GM18858 (cell line): ENCODE measurements around the gene FILIP1L.

Experiments
- ATAC-seq: cut with Tn5 transposase; IDR thresholded peaks from one replicate; pipeline ENCODE4 v1.9.1; 2021; ENCODE audit not compliant: unreplicated experiment

Gene FILIP1L

DNA sequence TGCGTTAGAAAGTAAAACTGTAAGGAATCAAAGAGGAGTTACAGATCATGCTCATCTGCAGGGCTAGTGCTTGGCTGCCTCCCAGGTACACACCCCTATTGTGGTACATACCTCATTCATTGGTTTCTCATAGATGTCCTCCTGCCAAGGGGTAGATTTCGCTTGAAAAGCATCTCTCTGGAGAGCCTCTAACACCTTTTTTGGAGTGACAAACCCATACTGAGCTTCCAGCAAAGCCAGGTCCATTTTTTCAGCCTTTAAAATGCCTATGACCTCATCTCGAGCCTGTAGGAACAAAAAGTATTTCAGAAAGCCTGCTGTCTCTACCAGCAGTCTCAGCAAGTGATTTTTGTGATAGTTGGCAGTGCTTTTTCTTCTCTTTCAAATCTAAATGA is 184.6 kb downstream of the FILIP1L start:
- ATAC-seq: no peak

DNA sequence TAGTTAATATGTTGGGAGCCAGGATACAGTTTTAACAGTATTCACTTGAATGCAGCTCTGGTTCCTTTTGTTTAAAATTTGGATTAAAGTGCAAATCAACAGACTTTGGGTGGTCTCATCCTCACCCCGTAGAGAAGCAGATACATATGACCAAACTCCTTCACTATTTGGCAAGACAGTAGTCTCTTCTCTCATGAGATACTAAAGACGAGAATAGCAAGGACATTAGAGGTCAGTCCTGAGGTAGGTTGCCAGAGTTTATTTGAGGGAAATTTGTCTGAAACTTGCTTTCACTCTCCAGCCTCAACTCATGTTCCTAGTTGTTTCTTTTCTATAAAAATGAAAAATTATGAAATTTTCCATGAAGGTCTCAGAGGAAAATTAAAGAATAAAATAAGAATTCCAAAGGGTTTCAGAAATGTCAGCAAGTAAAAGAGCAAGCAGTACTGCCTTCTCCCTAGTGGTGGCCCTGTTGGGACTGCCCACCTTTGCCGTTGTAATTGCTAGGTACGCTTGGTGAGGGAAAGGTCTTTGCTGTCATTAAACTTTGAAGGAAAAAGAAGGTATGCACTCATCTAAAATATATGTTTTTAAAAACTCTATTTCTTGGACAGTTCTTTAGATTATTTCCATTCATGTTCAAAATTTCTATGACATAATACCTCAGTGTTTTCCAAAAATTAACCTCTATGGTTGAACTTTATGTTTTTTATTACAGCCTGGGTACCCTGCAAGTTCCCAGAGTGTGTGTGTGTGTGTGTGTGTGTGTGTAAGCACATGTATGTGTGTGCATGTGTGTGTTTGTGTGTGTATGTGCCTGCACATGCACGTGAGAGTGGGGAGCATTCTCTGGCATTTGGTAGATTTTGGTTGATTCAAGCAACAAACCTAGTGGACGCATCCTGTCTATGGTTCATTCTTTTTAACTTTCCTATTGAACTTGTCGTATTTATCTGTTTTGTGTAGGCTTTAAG is 185.2 kb downstream of the FILIP1L start:
- no peak for ATAC-seq

- no peak for ATAC-seq
Measured at GRCh38 chr3:99927671-99928457, 186.4 kb downstream of the FILIP1L start.

DNA sequence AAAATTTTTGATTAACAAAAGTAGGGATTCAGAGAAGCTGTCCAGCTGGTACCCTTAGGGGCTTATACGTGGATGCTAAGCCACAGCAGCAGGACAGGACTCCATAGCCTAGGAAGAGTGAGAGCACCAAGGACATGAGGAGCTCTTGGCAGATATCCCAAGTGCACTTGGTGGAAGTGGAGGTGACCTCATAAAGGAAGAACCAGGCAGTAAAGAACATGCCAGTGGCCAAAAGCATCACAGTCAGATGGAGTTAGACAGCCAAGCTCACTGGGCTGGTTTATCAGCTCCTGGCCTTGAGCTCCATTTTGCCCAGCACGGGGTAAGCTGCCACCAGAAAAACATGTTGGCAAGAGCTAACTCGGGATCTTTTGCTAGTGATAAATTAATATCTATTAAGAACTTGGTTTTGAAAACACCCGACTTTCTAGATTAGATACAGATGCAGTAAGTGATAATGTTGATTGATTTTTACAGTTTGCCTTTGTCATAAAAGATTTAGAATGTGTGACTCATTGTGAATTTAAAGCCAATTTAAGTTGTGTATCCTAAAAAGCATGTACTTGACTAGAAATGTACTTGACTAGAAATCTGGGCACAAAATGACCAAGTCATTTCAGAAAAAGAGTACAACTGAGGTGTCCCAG is 188.6 kb downstream of the FILIP1L start:
- no peak for ATAC-seq

- ATAC-seq: no peak
Measured at GRCh38 chr3:99923873-99924272, 190.4 kb downstream of the FILIP1L start.

DNA sequence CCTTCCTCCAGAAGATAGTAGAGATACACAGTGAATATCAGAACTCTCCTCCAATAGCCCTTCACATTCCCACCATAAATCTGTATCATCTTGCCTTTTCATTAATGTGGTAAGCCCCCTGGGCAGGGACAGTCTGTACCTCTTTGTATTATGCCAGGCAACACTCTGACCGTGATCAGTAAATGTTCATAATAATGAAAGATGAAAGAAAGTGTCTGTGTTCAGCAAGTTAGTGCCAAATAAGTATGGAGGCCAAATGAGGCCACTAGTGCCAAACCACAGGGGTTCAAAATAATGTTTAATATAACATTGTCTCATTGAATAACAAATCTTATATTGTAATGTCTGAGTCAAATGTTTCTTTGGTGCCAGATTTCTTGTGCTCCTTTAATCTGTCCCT is 192.3 kb downstream of the FILIP1L start:
- no peak for ATAC-seq

- ATAC-seq: no peak
Measured at GRCh38 chr3:99921377-99921695, 193.0 kb downstream of the FILIP1L start.

DNA sequence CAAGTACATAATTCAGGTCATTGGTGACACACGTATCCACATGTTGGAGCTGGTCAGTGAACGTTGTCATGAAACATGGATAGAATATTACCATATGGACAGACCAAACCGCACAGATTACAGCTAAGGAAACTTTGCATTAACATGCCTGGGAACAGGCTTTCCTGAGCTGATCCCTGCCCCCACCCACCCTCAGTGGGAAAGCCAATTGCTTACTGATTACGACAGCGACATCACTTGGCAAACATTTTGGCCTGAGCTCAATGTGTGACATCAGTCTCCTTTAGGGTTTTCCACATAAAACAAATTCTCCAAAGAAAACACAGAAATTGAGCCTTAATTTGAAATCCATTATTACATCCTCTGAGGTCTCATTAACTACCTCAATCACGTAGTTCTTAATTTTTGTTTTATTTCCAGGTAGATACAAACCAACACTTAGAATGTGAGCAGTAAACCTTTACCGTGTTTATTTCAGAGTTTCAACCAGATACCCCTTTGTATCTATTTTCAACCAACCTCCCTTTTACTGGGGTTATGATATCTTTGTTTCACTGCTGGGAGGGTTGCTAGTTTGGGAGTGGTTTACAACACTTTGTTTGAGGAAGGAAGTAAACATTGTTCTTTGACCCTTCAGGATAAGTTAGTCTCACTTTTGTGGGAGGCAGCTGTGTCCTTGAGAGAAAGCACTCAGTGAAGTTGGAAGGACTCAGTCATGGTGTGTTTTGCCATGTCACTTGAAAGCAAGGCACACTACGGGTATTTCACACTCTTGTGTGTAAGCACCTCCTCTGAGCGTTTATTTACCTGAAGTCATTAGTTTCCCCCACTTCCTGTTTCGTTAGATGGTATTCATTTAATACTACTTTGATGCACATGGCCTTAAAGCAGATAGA is 193.6 kb downstream of the FILIP1L start:
- peak; percentile 59 for ATAC-seq

GRCh38 chr3:99919694-99920093 is 194.6 kb downstream of the FILIP1L start:
- no peak for ATAC-seq

DNA sequence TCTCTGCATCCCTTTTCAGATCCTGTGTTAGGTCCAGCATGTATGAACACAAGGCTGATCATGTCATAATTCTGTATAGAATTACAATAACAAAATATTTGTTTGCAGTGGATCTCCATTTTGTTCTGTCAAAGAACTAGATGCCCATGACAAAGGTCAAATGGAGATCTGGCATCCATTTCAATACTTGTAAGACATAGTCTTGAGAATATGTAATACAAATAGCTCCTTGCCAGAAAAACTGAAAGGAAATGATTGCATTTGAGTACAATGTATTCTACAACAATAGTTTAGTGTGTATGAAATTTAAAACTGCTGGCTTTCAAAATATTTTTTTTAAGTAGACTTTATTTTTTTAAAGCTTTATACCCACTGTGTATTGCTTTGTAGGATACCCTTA is 195.6 kb downstream of the FILIP1L start:
- no peak for ATAC-seq

- no peak for ATAC-seq
Measured at GRCh38 chr3:99915906-99916432, 198.3 kb downstream of the FILIP1L start.

DNA sequence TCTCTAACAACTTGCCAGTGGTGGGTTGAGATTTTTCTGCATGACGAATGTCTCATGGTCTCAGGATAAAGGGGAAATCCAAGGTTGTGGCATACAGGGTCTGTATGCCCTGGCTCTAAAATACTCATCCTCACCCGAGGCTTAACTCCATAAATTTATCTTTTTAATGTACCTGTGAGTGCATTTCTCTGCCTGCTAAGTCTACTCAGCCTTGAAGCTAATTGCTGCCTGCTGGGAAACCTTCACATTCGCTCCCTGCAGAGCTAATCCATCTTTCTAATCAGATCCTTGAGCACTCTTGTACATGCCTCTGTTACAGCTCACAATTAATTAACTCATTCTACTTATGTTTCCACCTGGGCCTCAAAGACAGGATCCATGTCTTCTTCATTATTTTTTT is 202.9 kb downstream of the FILIP1L start:
- ATAC-seq: no peak

DNA sequence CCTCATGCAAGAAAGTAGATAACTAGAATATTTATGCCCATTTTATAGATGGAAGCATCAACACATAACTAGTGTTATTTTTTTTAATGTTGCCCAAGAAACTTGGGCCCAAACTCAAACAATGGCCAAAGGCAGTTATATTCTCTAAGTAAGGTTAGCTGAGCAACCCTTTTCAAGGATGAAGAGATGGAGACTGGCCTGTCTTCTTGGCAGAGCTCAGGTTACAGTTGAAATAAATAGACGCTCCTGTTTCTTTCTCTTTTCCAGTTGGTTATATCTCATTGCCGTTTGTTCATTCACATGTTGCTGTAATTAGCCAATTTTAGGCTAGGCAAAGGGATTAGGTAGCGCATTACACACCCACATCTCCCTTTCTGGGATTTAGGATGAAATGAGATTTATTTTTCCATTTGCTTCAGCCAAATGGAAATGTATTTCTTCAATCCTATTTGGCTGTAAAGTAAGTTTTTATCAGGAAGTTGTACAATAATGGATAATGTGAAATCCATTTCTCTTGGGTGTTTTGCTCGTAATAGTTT is 203.5 kb downstream of the FILIP1L start:
- no peak for ATAC-seq

DNA sequence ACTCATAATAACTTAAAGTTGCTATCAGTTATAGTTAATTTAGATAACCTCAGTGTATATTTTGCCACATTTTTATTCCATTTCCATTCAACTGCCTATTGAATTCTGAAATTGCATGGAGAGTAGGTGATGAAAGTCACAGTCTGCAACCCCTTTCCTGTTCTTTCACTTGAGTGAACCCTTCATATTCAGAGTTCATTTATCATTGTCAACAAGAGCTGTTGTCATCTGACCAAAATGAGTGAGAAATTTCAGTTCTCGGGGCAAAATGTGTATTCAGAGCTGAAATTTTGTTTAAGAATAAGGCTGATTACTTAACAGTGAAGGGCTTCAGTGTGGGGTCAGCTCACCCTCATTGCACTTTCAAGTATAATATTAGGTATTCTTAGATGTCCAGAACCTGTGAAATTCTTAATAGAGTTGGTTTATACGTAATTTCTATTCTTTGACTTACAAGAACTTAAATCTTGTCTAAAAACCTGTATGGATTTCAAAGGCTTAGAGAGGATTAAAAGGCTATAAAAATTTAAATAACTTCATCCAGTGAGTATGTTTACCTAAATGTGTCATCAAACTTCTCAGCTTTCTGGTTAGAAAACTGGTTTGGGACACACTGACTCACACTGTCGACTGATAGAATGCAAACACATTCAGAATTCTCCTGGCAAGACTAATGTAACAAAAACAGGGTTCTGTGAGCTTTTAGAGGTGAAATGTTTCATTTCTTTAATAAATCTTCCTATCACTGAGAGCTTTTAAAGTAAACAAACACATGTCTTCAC is 204.4 kb downstream of the FILIP1L start:
- no peak for ATAC-seq

GRCh38 chr3:99907959-99908544 is 206.2 kb downstream of the FILIP1L start:
- ATAC-seq: no peak

- ATAC-seq: no peak
Measured at GRCh38 chr3:99903869-99904268, 210.4 kb downstream of the FILIP1L start.

DNA sequence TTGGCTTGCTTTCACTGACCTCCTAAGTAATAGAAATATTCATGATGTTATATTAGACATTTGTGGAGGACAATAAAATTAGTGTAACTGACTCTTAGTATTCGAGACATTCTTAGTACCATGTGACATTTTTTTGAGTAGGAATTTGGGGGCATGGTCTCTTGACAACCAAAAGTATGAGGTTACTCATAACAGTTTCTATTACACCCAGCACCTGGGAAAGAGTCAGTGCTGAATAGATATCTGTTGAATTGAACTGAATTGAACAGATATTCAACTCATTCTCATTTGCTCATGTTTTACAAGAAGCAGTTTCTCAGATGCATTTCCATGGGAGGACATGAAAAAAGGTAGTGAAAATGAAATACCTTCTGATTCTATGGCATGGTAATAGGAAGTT is 212.2 kb downstream of the FILIP1L start:
- ATAC-seq: no peak

DNA sequence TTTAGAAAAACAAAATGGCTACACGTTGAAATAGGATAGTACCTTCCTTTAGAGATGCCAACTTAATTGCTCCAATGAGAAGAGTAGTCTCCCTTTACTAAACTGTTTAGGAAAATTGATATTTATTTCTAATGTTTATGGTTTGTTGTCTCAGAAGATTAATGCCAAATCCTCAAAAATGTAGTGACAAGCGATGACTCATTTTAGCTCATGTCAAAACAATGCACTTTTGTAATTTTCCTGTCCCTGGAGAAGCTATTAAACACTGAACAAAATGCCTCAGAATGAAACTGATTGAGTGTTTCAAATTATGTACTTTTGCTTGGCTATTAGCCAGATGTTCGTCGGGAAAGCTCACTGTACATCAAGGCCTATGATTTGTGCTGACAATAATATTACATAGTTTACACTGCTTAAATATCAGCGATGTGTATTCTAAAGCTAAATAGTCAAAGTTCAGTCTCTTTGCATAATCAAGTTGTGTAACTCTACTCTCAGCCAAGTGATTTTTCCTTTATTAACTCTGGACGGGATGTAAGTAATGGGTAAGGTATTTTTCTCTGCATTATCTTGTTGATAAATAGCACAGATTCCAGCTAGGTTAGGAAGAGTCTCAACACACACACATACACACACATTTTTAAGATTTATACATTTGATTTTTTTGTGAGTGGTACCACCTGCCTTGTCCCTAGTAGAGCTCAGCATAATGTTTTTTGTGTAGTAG is 212.9 kb downstream of the FILIP1L start:
- no peak for ATAC-seq
